Loucy (cell line): ENCODE data around the gene HMGN3.

ENCODE experiments used
- CTCF ChIP-seq: fragments of 200-600 bp; sonication (generic); conservative IDR thresholded peaks from 2 replicates; pipeline ENCODE4 v1.5.1; 2014; ENCODE audit warnings: mild to moderate bottlenecking, antibody characterized with exemption, low read length
- EZH2phosphoT487 ChIP-seq: fragments of 200-600 bp; IDR thresholded peaks from 2 replicates; pipeline ENCODE4 v1.6.1; 2018; ENCODE audit warnings: antibody characterized with exemption, mild to moderate bottlenecking, moderate library complexity, borderline replicate concordance

DNA sequence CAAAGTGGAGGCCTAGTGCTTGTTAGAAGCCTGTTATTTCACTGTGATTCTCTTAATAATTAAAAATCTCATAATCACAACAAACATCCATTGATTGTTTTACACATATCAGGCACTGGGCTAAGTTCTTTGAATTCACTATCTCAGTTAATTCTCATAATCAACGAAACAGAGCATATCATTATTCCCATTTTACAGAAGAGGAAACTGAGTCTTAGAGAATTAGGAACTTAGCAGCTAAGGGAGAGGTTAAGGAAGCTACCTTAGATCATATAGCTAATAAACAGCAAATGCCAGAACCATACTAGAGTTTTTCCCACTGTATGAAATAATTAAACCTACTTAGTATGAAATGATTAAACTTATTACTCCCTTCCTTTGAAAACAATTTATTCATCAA is 7.0 kb downstream of the HMGN3 start:
- TF ChIP-seq CTCF (no peak), EZH2phosphoT487 (no peak)
